Neural cell (in vitro differentiated cells): Measurements from ENCODE around the gene SH3BP4. TPM values are rescaled to one million over a fixed set of nuclear protein-coding genes. Genes with fewer than 3 reads are reported as not detected.

Source experiments
- H2AFZ ChIP-seq: fragments of 200-600, 300-800 bp; sonication (generic), shearing (Covaris generic); 2 replicates; pipeline ENCODE4 v1.6.0; 2014; ENCODE audit warnings: low read depth, mild to moderate bottlenecking, antibody characterized with exemption, low read length, moderate library complexity
- H3F3A ChIP-seq: fragments of 200-600 bp; shearing (Covaris generic); 2 replicates; pipeline ENCODE4 v1.6.1; 2016; ENCODE audit warnings: mild to moderate bottlenecking, moderate library complexity, mixed read lengths, antibody characterized with exemption, low read length; ENCODE audit not compliant: insufficient read depth, poor library complexity, severe bottlenecking
- H3K27ac ChIP-seq: fragments of 200-600, 300-800 bp; sonication (generic), shearing (Covaris generic); 2 replicates; pipeline ENCODE4 v1.5.1; 2014; ENCODE audit warnings: mild to moderate bottlenecking, low read length, moderate library complexity
- H3K27me3 ChIP-seq: fragments of 300-800, 200-600 bp; sonication (generic), shearing (Covaris generic); 2 replicates; pipeline ENCODE4 v1.6.0; 2014; ENCODE audit warnings: mild to moderate bottlenecking, low read depth, low read length, moderate library complexity; ENCODE audit not compliant: insufficient read depth
- H3K36me3 ChIP-seq: fragments of 300-800, 200-600 bp; sonication (generic), shearing (Covaris generic); 2 replicates; pipeline ENCODE4 v1.5.1; 2014; ENCODE audit warnings: mild to moderate bottlenecking, antibody characterized with exemption, low read length, moderate library complexity; ENCODE audit not compliant: insufficient read depth
- H3K4me2 ChIP-seq: fragments of 300-800, 200-600 bp; sonication (generic), shearing (Covaris generic); 2 replicates; pipeline ENCODE4 v1.6.0; 2014; ENCODE audit warnings: mild to moderate bottlenecking, low read length
- H3K4me3 ChIP-seq: fragments of 300-800, 200-600 bp; sonication (generic), shearing (Covaris generic); 2 replicates; pipeline ENCODE4 v1.5.1; 2014; ENCODE audit warnings: mild to moderate bottlenecking, low read length, moderate library complexity
- H3K79me2 ChIP-seq: fragments of 200-600 bp; shearing (Covaris generic); replicated peaks from 2 replicates; pipeline ENCODE4 v1.6.0; 2014; ENCODE audit warnings: mild to moderate bottlenecking, low read length, moderate library complexity; ENCODE audit not compliant: insufficient read depth
- H3K9ac ChIP-seq: fragments of 300-800, 200-600 bp; sonication (generic), shearing (Covaris generic); 2 replicates; pipeline ENCODE4 v1.6.1; 2016; ENCODE audit warnings: mild to moderate bottlenecking, low read length, mixed read lengths
- H3K9me2 ChIP-seq: fragments of 200-600 bp; shearing (Covaris generic); 2 replicates; pipeline ENCODE4 v1.6.1; 2016; ENCODE audit warnings: mild to moderate bottlenecking, low read length, mixed read lengths; ENCODE audit not compliant: insufficient read depth
- H3K9me3 ChIP-seq: fragments of 200-600, 300-800 bp; sonication (generic), shearing (Covaris generic); 2 replicates; pipeline ENCODE4 v1.6.1; 2016; ENCODE audit warnings: mild to moderate bottlenecking, mixed run types, low read length, moderate library complexity, mixed read lengths
- H4K20me1 ChIP-seq: fragments of 200-600 bp; shearing (Covaris generic); 2 replicates; pipeline ENCODE4 v1.6.1; 2016; ENCODE audit warnings: mild to moderate bottlenecking, mixed run types; ENCODE audit not compliant: insufficient read depth
- EP300 ChIP-seq: fragments of 450-650 bp; conservative IDR thresholded peaks from 2 replicates; pipeline ENCODE4 v1.6.1; 2014; ENCODE audit warnings: antibody characterized with exemption, mild to moderate bottlenecking, moderate library complexity; ENCODE audit not compliant: poor library complexity, severe bottlenecking
- EZH2 ChIP-seq: fragments of 200-600, 300-800 bp; shearing (Covaris generic), sonication (generic); IDR thresholded peaks from 2 replicates; pipeline ENCODE4 v1.6.1; 2014; ENCODE audit warnings: antibody characterized with exemption, low read length, borderline replicate concordance, mild to moderate bottlenecking; ENCODE audit not compliant: insufficient read depth, poor library complexity, severe bottlenecking
- MXI1 ChIP-seq: fragments of 450-650 bp; conservative IDR thresholded peaks from 2 replicates; pipeline ENCODE4 v1.6.1; 2014; ENCODE audit warnings: antibody characterized with exemption, mild to moderate bottlenecking; ENCODE audit not compliant: poor library complexity, severe bottlenecking
- POLR2AphosphoS5 ChIP-seq: IDR thresholded peaks from 2 replicates; pipeline ENCODE4 v1.6.1; 2012
- RAD21 ChIP-seq: fragments of 450-650 bp; conservative IDR thresholded peaks from 2 replicates; pipeline ENCODE4 v1.6.1; 2014; ENCODE audit warnings: antibody characterized with exemption, mild to moderate bottlenecking, moderate library complexity
- SMC3 ChIP-seq: fragments of 450-650 bp; conservative IDR thresholded peaks from 2 replicates; pipeline ENCODE4 v1.6.1; 2014; ENCODE audit warnings: antibody characterized with exemption, mild to moderate bottlenecking, moderate library complexity; ENCODE audit not compliant: poor library complexity
- TAF1 ChIP-seq: IDR thresholded peaks from 2 replicates; pipeline ENCODE4 v1.6.1; 2012; ENCODE audit warnings: low read depth
- polyA plus RNA-seq: library from polyadenylated mRNA; depleted of rRNA; stranded (reverse); fragments of >200 nt; gene quantifications from 2 replicates; pipeline ENCODE4 v1.2.3, GENCODE V29; 2014
- TF ChIP-seq, protein P1 (sequence below): fragments of 450-650 bp; IDR thresholded peaks from 2 replicates; pipeline ENCODE4 v1.5.1; 2014; ENCODE audit warnings: antibody characterized with exemption, mild to moderate bottlenecking, moderate library complexity; ENCODE audit not compliant: poor library complexity, severe bottlenecking
- TF ChIP-seq, protein P2 (sequence below): IDR thresholded peaks from 2 replicates; pipeline ENCODE4 v1.6.1; 2012; ENCODE audit warnings: borderline replicate concordance

The SH3BP4 gene
- polyA plus RNA-seq, 1 donor from 2014 or later = 3.3 TPM

DNA sequence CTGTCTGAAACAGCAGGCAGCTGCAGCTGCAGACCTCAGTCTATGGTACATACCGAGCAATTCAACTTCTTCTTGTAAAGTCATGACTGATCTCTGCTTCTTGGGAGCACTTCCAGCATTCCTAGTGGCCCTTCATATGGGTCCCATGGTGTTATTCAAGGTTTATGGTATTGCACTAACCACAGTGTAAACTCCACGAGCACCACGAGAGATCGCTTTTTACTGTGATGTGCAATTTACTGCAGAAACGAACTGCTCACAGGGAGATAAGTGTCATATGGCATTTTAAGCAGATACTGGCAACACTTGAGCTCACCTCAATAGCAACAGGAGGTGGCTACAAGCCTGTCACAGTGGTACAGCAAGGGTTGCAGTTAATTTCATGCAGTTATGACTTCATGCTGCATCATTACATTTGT lies 38.6 kb upstream of the SH3BP4 start:
- Histone ChIP-seq H3K36me3 (no peaks in the 10 kb centered on the region), H3F3A (no peaks in the 10 kb centered on the region), H3K79me2 (no peaks in the 10 kb centered on the region), H3K27me3 (no peaks in the 10 kb centered on the region), H3K4me2 (no peak overlapping the region), H3K27ac (no peak overlapping the region), H3K9me3 (no peaks in the 10 kb centered on the region), H2AFZ (no peak overlapping the region), H3K9me2 (no peaks in the 10 kb centered on the region), H4K20me1 (no peaks in the 10 kb centered on the region), H3K4me3 (no peak overlapping the region), H3K9ac (no peak overlapping the region)
- TF ChIP-seq EZH2 (no peak), EP300 (peak; percentile 39), MXI1 (no peak), TAF1 (no peak), SMC3 (no peak), POLR2AphosphoS5 (peak; percentile 82), RAD21 (peak; percentile 25)
- TF ChIP-seq, protein P1, sequence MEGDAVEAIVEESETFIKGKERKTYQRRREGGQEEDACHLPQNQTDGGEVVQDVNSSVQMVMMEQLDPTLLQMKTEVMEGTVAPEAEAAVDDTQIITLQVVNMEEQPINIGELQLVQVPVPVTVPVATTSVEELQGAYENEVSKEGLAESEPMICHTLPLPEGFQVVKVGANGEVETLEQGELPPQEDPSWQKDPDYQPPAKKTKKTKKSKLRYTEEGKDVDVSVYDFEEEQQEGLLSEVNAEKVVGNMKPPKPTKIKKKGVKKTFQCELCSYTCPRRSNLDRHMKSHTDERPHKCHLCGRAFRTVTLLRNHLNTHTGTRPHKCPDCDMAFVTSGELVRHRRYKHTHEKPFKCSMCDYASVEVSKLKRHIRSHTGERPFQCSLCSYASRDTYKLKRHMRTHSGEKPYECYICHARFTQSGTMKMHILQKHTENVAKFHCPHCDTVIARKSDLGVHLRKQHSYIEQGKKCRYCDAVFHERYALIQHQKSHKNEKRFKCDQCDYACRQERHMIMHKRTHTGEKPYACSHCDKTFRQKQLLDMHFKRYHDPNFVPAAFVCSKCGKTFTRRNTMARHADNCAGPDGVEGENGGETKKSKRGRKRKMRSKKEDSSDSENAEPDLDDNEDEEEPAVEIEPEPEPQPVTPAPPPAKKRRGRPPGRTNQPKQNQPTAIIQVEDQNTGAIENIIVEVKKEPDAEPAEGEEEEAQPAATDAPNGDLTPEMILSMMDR = no peak
- TF ChIP-seq, protein P2, sequence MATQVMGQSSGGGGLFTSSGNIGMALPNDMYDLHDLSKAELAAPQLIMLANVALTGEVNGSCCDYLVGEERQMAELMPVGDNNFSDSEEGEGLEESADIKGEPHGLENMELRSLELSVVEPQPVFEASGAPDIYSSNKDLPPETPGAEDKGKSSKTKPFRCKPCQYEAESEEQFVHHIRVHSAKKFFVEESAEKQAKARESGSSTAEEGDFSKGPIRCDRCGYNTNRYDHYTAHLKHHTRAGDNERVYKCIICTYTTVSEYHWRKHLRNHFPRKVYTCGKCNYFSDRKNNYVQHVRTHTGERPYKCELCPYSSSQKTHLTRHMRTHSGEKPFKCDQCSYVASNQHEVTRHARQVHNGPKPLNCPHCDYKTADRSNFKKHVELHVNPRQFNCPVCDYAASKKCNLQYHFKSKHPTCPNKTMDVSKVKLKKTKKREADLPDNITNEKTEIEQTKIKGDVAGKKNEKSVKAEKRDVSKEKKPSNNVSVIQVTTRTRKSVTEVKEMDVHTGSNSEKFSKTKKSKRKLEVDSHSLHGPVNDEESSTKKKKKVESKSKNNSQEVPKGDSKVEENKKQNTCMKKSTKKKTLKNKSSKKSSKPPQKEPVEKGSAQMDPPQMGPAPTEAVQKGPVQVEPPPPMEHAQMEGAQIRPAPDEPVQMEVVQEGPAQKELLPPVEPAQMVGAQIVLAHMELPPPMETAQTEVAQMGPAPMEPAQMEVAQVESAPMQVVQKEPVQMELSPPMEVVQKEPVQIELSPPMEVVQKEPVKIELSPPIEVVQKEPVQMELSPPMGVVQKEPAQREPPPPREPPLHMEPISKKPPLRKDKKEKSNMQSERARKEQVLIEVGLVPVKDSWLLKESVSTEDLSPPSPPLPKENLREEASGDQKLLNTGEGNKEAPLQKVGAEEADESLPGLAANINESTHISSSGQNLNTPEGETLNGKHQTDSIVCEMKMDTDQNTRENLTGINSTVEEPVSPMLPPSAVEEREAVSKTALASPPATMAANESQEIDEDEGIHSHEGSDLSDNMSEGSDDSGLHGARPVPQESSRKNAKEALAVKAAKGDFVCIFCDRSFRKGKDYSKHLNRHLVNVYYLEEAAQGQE = no peak

DNA sequence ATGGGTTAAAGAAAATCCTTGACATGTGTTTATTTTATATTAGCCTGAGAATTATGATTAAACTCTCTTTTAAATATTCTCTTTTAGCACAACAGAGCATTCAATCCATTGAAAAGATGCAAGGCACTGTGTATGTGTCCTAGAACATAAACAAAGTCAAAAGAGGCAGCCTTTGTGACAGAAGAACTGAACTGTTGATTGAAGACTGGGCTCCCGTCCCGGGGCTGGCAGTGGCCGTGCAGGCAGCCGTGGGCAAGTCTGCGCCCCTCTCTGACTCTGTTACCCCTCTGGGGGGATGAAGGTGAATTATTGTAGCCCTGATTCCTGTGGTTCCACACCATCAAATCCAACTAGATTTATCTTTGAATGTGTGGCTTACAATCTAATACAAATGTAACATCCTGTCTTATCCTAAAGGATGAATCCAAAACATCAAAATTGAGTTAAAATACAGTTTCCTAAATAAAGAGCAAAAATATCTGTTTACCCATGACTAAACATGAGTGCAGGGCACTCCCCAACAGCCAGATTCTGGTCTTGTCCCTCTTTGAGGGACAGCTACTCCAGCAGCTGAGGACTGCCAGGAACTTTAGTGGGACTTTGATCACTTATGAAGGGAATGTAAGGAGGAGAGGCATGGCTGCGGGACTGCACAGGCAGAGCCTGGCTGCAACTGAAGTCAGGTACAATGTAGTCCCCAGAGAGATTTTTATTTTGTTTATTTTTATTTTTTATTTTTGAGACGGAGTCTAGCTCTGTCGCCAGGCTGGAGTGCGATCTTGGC lies 37.3 kb upstream of the SH3BP4 start:
- Histone ChIP-seq H3K27me3 (no peaks in the 10 kb centered on the region), H3K79me2 (no peaks in the 10 kb centered on the region), H3K4me3 (no peak overlapping the region), H3K9me3 (no peaks in the 10 kb centered on the region), H3K4me2 (no peak overlapping the region), H3K9ac (no peak overlapping the region), H3K36me3 (no peaks in the 10 kb centered on the region), H4K20me1 (no peaks in the 10 kb centered on the region), H3K27ac (no peak overlapping the region), H3F3A (no peaks in the 10 kb centered on the region), H2AFZ (no peak overlapping the region), H3K9me2 (no peaks in the 10 kb centered on the region)
- no peak for TF ChIP-seq MXI1
- TF ChIP-seq TAF1 = no peak
- TF ChIP-seq, protein P2 = no peak
- TF ChIP-seq EZH2 = no peak
- TF ChIP-seq SMC3 = no peak
- no peak for TF ChIP-seq RAD21
- TF ChIP-seq, protein P1 = no peak
- TF ChIP-seq EP300 = no peak
